Endothelial cell of umbilical vein (primary cell): ENCODE results near the gene ARPC2. TPM values are rescaled to one million over a fixed set of nuclear protein-coding genes. Genes with fewer than 3 reads are reported as not detected.
A peak's percentile ranks its signal among the peaks of the same experiment; 100 is the strongest.

ENCODE experiments used
- BruUV-seq: library from RNA; stranded (reverse); fragments of 400-500 nt; replicated peaks from 2 replicates; lab custom pipeline; 2021; lab: Mats Ljungman, UMichigan
- CTCF ChIA-PET: fragments of 300-600, 350-600 bp; sonication (Branson Sonifier 250); formaldehyde crosslinking; loops from one replicate; lab custom pipeline; 2021; ENCODE audit warnings: antibody characterized with exemption, inconsistent platforms; lab: Charles Lee
- POLR2A ChIA-PET: fragments of 300-600, 350-600 bp; sonication (Branson Sonifier 250); formaldehyde crosslinking; loops from one replicate; lab custom pipeline; 2021; ENCODE audit warnings: antibody characterized with exemption, inconsistent platforms; lab: Charles Lee
- DNase-seq: peaks from one replicate; pipeline ENCODE4 v3.0.0-alpha.2; 2011; ENCODE audit warnings: low read depth, low spot score
- FAIRE-seq: peaks from 2 replicates; lab custom pipeline; 2011; peaks lifted over from hg19 to GRCh38; lab: Jason Lieb, UNC
- H2AFZ ChIP-seq: 2 replicates; pipeline ENCODE4 v1.6.0; 2012; ENCODE audit warnings: low read depth, low read length, control low read depth, inconsistent platforms
- H3K27ac ChIP-seq: 2 replicates; pipeline ENCODE4 v1.5.1; 2011; ENCODE audit warnings: low read depth, mild to moderate bottlenecking, control low read depth, low read length, moderate library complexity; ENCODE audit not compliant: insufficient read depth
- H3K27me3 ChIP-seq, 2 experiments: 2 replicates each; pipeline versions ENCODE4 v1.6.0 to v1.6.1; 2011; ENCODE audit warnings: low read length in 2 of 2, mixed read lengths in 1 of 2; ENCODE audit not compliant: control insufficient read depth in 2 of 2, insufficient read depth in 2 of 2
- H3K36me3 ChIP-seq, 2 experiments: 2 replicates in 1 of 2; 3 replicates in 1 of 2; pipeline ENCODE4 v1.5.1; 2011; ENCODE audit warnings: low read length in 2 of 2, mild to moderate bottlenecking in 1 of 2, moderate library complexity in 1 of 2; ENCODE audit not compliant: control insufficient read depth in 2 of 2, insufficient read depth in 2 of 2; ENCODE audit errors: extremely low read depth in 1 of 2
- H3K4me1 ChIP-seq: 3 replicates; pipeline ENCODE4 v1.5.1; 2011; ENCODE audit warnings: mild to moderate bottlenecking, low read length; ENCODE audit not compliant: control insufficient read depth, insufficient read depth; ENCODE audit errors: extremely low read depth
- H3K4me2 ChIP-seq: 2 replicates; pipeline ENCODE4 v1.6.1; 2011; ENCODE audit warnings: low read length, control low read depth, mixed read lengths; ENCODE audit not compliant: insufficient read depth
- H3K4me3 ChIP-seq, 3 experiments: fragments of 200-600 bp in 1 of 3; sonication (generic), shearing (Covaris generic) in 1 of 3; replicated peaks in 1 of 3; 2 replicates each; pipeline ENCODE4 v1.5.1; 2011 to 2016; ENCODE audit warnings: control low read depth in 3 of 3, low read length in 3 of 3, mild to moderate bottlenecking in 2 of 3, inconsistent platforms in 1 of 3, low read depth in 1 of 3, moderate library complexity in 1 of 3; ENCODE audit not compliant: insufficient read depth in 1 of 3
- H3K79me2 ChIP-seq: 2 replicates; pipeline ENCODE4 v1.6.0; 2012; ENCODE audit warnings: low read length, inconsistent platforms; ENCODE audit not compliant: control insufficient read depth, insufficient read depth
- H3K9ac ChIP-seq: replicated peaks from 2 replicates; pipeline ENCODE3; 2011; ENCODE audit warnings: low read length, control low read depth; ENCODE audit not compliant: insufficient read depth; ENCODE audit errors: extremely low read depth
- H3K9me1 ChIP-seq: replicated peaks from 3 replicates; pipeline ENCODE4 v1.6.0; 2011; ENCODE audit warnings: mild to moderate bottlenecking, low read length; ENCODE audit not compliant: control insufficient read depth, insufficient read depth; ENCODE audit errors: extremely low read depth
- H3K9me3 ChIP-seq: replicated peaks from 2 replicates; pipeline ENCODE4 v1.5.1; 2012; ENCODE audit warnings: low read length, inconsistent platforms; ENCODE audit not compliant: control insufficient read depth, insufficient read depth
- H4K20me1 ChIP-seq: replicated peaks from 2 replicates; pipeline ENCODE3; 2011; ENCODE audit warnings: mild to moderate bottlenecking, low read length; ENCODE audit not compliant: control insufficient read depth, insufficient read depth; ENCODE audit errors: extremely low read depth
- CTCF ChIP-seq, 2 donors: IDR thresholded peaks; 1 replicate in 1 of 2; 2 replicates in 1 of 2; pipeline ENCODE4 v1.5.1; 2011; ENCODE audit warnings: low read length in 2 of 2, mild to moderate bottlenecking in 2 of 2, moderate library complexity in 2 of 2, control low read depth in 1 of 2, inconsistent platforms in 1 of 2, low read depth in 1 of 2; ENCODE audit not compliant: insufficient read depth in 1 of 2; ENCODE audit errors: extremely low read depth in 1 of 2
- EZH2 ChIP-seq: IDR thresholded peaks from 2 replicates; pipeline ENCODE4 v1.6.1; 2012; ENCODE audit warnings: borderline replicate concordance, low read depth, mild to moderate bottlenecking, moderate library complexity, low read length, inconsistent platforms; ENCODE audit not compliant: severe bottlenecking
- FOS ChIP-seq: IDR thresholded peaks from 2 replicates; pipeline ENCODE4 v1.6.1; 2011; ENCODE audit warnings: mild to moderate bottlenecking, low read length, moderate library complexity, borderline replicate concordance; ENCODE audit not compliant: insufficient read depth
- GATA2 ChIP-seq: IDR thresholded peaks from 2 replicates; pipeline ENCODE4 v1.7.0; 2011; ENCODE audit warnings: low read depth, mild to moderate bottlenecking, moderate library complexity, mixed read lengths, low read length; ENCODE audit not compliant: insufficient read length, insufficient read depth
- JUN ChIP-seq: IDR thresholded peaks from 2 replicates; pipeline ENCODE4 v1.6.1; 2011; ENCODE audit warnings: borderline replicate concordance, low read depth; ENCODE audit not compliant: insufficient read length, insufficient read depth
- MYC ChIP-seq: IDR thresholded peaks from one replicate; pipeline ENCODE4 v1.6.1; 2011; ENCODE audit warnings: mild to moderate bottlenecking, low read depth, low read length
- POLR2A ChIP-seq: IDR thresholded peaks from 2 replicates; pipeline ENCODE4 v1.6.1; 2012; ENCODE audit warnings: low read depth, mild to moderate bottlenecking, control low read depth, low read length
- POLR2AphosphoS5 ChIP-seq: IDR thresholded peaks from 2 replicates; pipeline ENCODE4 v1.6.1; 2012; ENCODE audit warnings: low read depth, mild to moderate bottlenecking, control low read depth, low read length, moderate library complexity; ENCODE audit not compliant: insufficient read depth
- dilution Hi-C: fragments of 300-500 bp; cut with MboI; formaldehyde crosslinking; loops from one replicate; pipeline ENCODE4 v1.15.0; 2019; ENCODE audit warnings: low sequenced_read_pairs; ENCODE audit not compliant: extremely low pct_ligation_motif_present
- intact Hi-C: fragments of 100-400 bp; cut with micrococcal nuclease; formaldehyde crosslinking; loops from one replicate; pipeline ENCODE4 v1.10.0; 2022
- polyA plus RNA-seq, 4 experiments: library from polyadenylated mRNA; depleted of rRNA in 3 of 4; stranded (reverse) in 3 of 4; unstranded in 1 of 4; fragments of >200 nt; gene quantifications; 2 replicates each; pipeline versions ENCODE4 v1.2.1 to v1.2.3, GENCODE V29; 2011 to 2012; ENCODE audit warnings: missing spikeins in 1 of 4
- total RNA-seq: library from RNA; stranded (reverse); gene quantifications from 2 replicates; pipeline ENCODE4 v1.2.3, GENCODE V29; 2021

The ARPC2 gene
- total and polyA plus RNA-seq, 2 donors (not counting 3 experiments of a cell fraction or from before 2014, with no cell fraction given): 417 to 455 TPM

- Histone ChIP-seq H3K4me2 (peak overlapping the region; percentile 29), H3K27ac (peak overlapping the region; percentile 88), H3K36me3 (peaks cover under 1 to 2% of the 10 kb centered on the region in 2 experiments), H2AFZ (no peak overlapping the region), H3K4me3 (no peak overlapping the region), H3K79me2 (peaks cover 84% of the 10 kb centered on the region), H3K9ac (peak overlapping the region; percentile 61), H3K9me1 (no peaks in the 10 kb centered on the region), H3K9me3 (no peaks in the 10 kb centered on the region), H4K20me1 (no peaks in the 10 kb centered on the region), H3K4me1 (peaks cover 77% of the 10 kb centered on the region), H3K27me3 (no peaks in the 10 kb centered on the region)
- intact Hi-C loops (loop anchor here (1.0 to 2.0 kb wide), 2 partner anchors 15 to 282 kb away; partner anchors contain the start of genes CNOT9 and USP37), dilution Hi-C loops (no loop called here)
- POLR2A ChIA-PET: interaction anchor here (0.6 to 1.6 kb wide), 5 partner anchors 13 to 258 kb away, joined by 3 to 6 read pairs (median 4); partner anchors contain the start of genes AAMP, CATIP and PNKD
- FAIRE-seq (peak; percentile 95), DNase-seq (peak; percentile 93)
- no TSS peak for BruUV-seq
- TF ChIP-seq JUN: peak; percentile 32
- TF ChIP-seq FOS: no peak
- TF ChIP-seq EZH2: no peak
- TF ChIP-seq POLR2A: peak; percentile 16
- TF ChIP-seq GATA2: peak; percentile 25
- no peak for TF ChIP-seq CTCF (IDR thresholded peaks at IDR 0.05; ENCODE audit: extremely low read depth in 1 of 2, insufficient read depth in 1 of 2, low read depth in 1 of 2, low read length in 2 of 2)
- TF ChIP-seq POLR2AphosphoS5: peak; percentile 59
- TF ChIP-seq MYC: no peak
- CTCF ChIA-PET: interaction anchor here (1.2 to 3.2 kb wide), 10 partner anchors 8 to 109 kb away, joined by 3 to 27 read pairs (median 10); partner anchors contain the start of genes AAMP, CATIP and PNKD
Measured at GRCh38 chr2:218286570-218287459, 69.8 kb downstream of the ARPC2 start.
